IMR-90 (cell line): ENCODE measurements around the gene PRICKLE2. TPM values are rescaled to one million over a fixed set of nuclear protein-coding genes. Genes with fewer than 3 reads are reported as not detected.

Source experiments
- ATAC-seq: fragments of 200-7000 bp; cut with Tn5 transposase; 2 replicates; pipeline ENCODE4 v1.9.1; 2020; ENCODE audit warnings: low read depth, mild to moderate bottlenecking, moderate library complexity
- BruUV-seq: library from RNA; stranded (reverse); fragments of 400-500 nt; replicated peaks from 2 replicates; lab custom pipeline; 2021; lab: Mats Ljungman, UMichigan
- CTCF ChIA-PET: fragments of 300-600 bp; formaldehyde crosslinking; extraction: SDS; loops from one replicate; lab custom pipeline; 2021; ENCODE audit warnings: antibody characterized with exemption; lab: Yijun Ruan, JAX
- POLR2A ChIA-PET: fragments of 300-600 bp; sonication (Branson Sonifier 250); formaldehyde crosslinking; loops from one replicate; lab custom pipeline; 2022; ENCODE audit warnings: antibody characterized with exemption; ENCODE audit not compliant: unreplicated experiment; lab: Charles Lee
- DNase-seq: peaks from one replicate; pipeline ENCODE4 v3.0.0; 2013
- H2AFZ ChIP-seq: replicated peaks from 2 replicates; pipeline ENCODE3; 2013; ENCODE audit warnings: low read length, mild to moderate bottlenecking; ENCODE audit not compliant: poor library complexity
- H2AK5ac ChIP-seq: 2 replicates; pipeline ENCODE4 v1.6.1; 2013; ENCODE audit warnings: low read depth, low read length, inconsistent platforms
- H2AK9ac ChIP-seq: replicated peaks from 2 replicates; pipeline ENCODE3; 2013; ENCODE audit warnings: mild to moderate bottlenecking, low read depth, low read length, moderate library complexity; ENCODE audit not compliant: poor library complexity
- H2BK120ac ChIP-seq: 2 replicates; pipeline ENCODE4 v1.6.1; 2013; ENCODE audit warnings: low read depth, low read length, inconsistent platforms
- H2BK15ac ChIP-seq: 3 replicates; pipeline ENCODE4 v1.6.1; 2013; ENCODE audit warnings: low read depth, low read length, inconsistent platforms
- H2BK20ac ChIP-seq: 2 replicates; pipeline ENCODE4 v1.6.1; 2013; ENCODE audit warnings: low read depth, mild to moderate bottlenecking, inconsistent platforms, low read length, moderate library complexity
- H2BK5ac ChIP-seq: 2 replicates; pipeline ENCODE4 v1.6.1; 2013; ENCODE audit warnings: mild to moderate bottlenecking, low read depth, low read length, inconsistent platforms; ENCODE audit not compliant: poor library complexity, severe bottlenecking
- H3K14ac ChIP-seq: replicated peaks from 2 replicates; pipeline ENCODE4 v1.6.1; 2013; ENCODE audit warnings: low read depth, low read length, inconsistent platforms
- H3K18ac ChIP-seq: 2 replicates; pipeline ENCODE4 v1.6.1; 2013; ENCODE audit warnings: low read depth, low read length, control low read depth
- H3K23ac ChIP-seq: 2 replicates; pipeline ENCODE4 v1.6.1; 2013; ENCODE audit warnings: low read depth, low read length, inconsistent platforms
- H3K27ac ChIP-seq: 2 replicates; pipeline ENCODE4 v1.5.1; 2013; ENCODE audit warnings: mild to moderate bottlenecking, control low read depth, low read length; ENCODE audit not compliant: insufficient read depth
- H3K27me3 ChIP-seq: 2 replicates; pipeline ENCODE4 v1.6.1; 2013; ENCODE audit warnings: low read length; ENCODE audit not compliant: control insufficient read depth, insufficient read depth
- H3K36me3 ChIP-seq: 2 replicates; pipeline ENCODE4 v1.6.1; 2013; ENCODE audit warnings: low read length, mixed read lengths; ENCODE audit not compliant: control insufficient read depth, insufficient read depth
- H3K4ac ChIP-seq: 2 replicates; pipeline ENCODE4 v1.6.1; 2013; ENCODE audit warnings: low read depth, low read length, inconsistent platforms
- H3K4me1 ChIP-seq: 2 replicates; pipeline ENCODE4 v1.6.1; 2013; ENCODE audit warnings: low read length, mixed read lengths; ENCODE audit not compliant: control insufficient read depth, insufficient read depth
- H3K4me2 ChIP-seq: 2 replicates; pipeline ENCODE4 v1.6.1; 2013; ENCODE audit warnings: low read depth, mild to moderate bottlenecking, control low read depth, low read length, moderate library complexity
- H3K4me3 ChIP-seq: 2 replicates; pipeline ENCODE4 v1.5.1; 2013; ENCODE audit warnings: low read depth, mild to moderate bottlenecking, control low read depth, low read length, moderate library complexity; ENCODE audit not compliant: insufficient read depth
- H3K56ac ChIP-seq: 2 replicates; pipeline ENCODE4 v1.6.1; 2013; ENCODE audit warnings: low read length, inconsistent platforms; ENCODE audit not compliant: insufficient read depth; ENCODE audit errors: extremely low read depth
- H3K79me1 ChIP-seq, 2 experiments: 2 replicates each; pipeline ENCODE4 v1.6.1; 2013; ENCODE audit warnings: low read length in 2 of 2, inconsistent platforms in 1 of 2, low read depth in 1 of 2
- H3K9ac ChIP-seq: 2 replicates; pipeline ENCODE4 v1.6.1; 2013; ENCODE audit warnings: low read depth, low read length, control low read depth
- H3K9me1 ChIP-seq: 2 replicates; pipeline ENCODE4 v1.6.1; 2013; ENCODE audit warnings: low read length, inconsistent platforms; ENCODE audit not compliant: insufficient read depth
- H3K9me3 ChIP-seq: 2 replicates; pipeline ENCODE4 v1.6.1; 2013; ENCODE audit warnings: low read length; ENCODE audit not compliant: control insufficient read depth, insufficient read depth
- H4K20me1 ChIP-seq: 2 replicates; pipeline ENCODE4 v1.6.1; 2013; ENCODE audit warnings: low read length, inconsistent platforms; ENCODE audit not compliant: insufficient read depth
- H4K5ac ChIP-seq: 2 replicates; pipeline ENCODE4 v1.6.1; 2013; ENCODE audit warnings: mild to moderate bottlenecking, low read depth, low read length, control low read depth
- H4K8ac ChIP-seq, 2 experiments: 2 replicates each; pipeline ENCODE4 v1.6.1; 2013; ENCODE audit warnings: low read depth in 2 of 2, low read length in 2 of 2, control low read depth in 1 of 2, inconsistent platforms in 1 of 2
- H4K91ac ChIP-seq: 2 replicates; pipeline ENCODE4 v1.6.1; 2013; ENCODE audit warnings: low read depth, low read length, inconsistent platforms; ENCODE audit not compliant: insufficient read depth
- BHLHE40 ChIP-seq: fragments of 150-350 bp; IDR thresholded peaks from 2 replicates; pipeline ENCODE4 v1.6.1; 2016; ENCODE audit warnings: mild to moderate bottlenecking, low read depth, low read length
- CEBPB ChIP-seq: IDR thresholded peaks from 2 replicates; pipeline ENCODE4 v1.6.1; 2012; ENCODE audit warnings: low read depth, low read length, improper control_type of control experiment
- CHD1 ChIP-seq: IDR thresholded peaks from 2 replicates; pipeline ENCODE4 v1.6.1; 2012; ENCODE audit warnings: low read depth, low read length, improper control_type of control experiment
- CTCF ChIP-seq: conservative IDR thresholded peaks from 2 replicates; pipeline ENCODE4 v1.5.1; 2012; ENCODE audit warnings: mild to moderate bottlenecking, low read depth, low read length, improper control_type of control experiment
- FOS ChIP-seq: fragments of 150-350 bp; IDR thresholded peaks from 2 replicates; pipeline ENCODE4 v1.6.1; 2016; ENCODE audit warnings: low read depth, low read length
- MAFK ChIP-seq: IDR thresholded peaks from 2 replicates; pipeline ENCODE4 v1.6.1; 2012; ENCODE audit warnings: low read depth, low read length, improper control_type of control experiment
- NFE2L2 ChIP-seq: fragments of 150-350 bp; IDR thresholded peaks from 2 replicates; pipeline ENCODE4 v1.6.1; 2016; ENCODE audit warnings: low read depth, mild to moderate bottlenecking, low read length
- POLR2A ChIP-seq: IDR thresholded peaks from 2 replicates; pipeline ENCODE4 v1.6.1; 2012; ENCODE audit warnings: mild to moderate bottlenecking, low read depth, low read length
- RAD21 ChIP-seq: IDR thresholded peaks from 2 replicates; pipeline ENCODE4 v1.6.1; 2012; ENCODE audit warnings: low read length, improper control_type of control experiment
- RFX5 ChIP-seq: IDR thresholded peaks from 2 replicates; pipeline ENCODE4 v1.8.0; 2012; ENCODE audit warnings: low read depth, mild to moderate bottlenecking, low read length, moderate library complexity
- USF2 ChIP-seq: fragments of 150-350 bp; IDR thresholded peaks from 2 replicates; pipeline ENCODE4 v1.6.1; 2017; ENCODE audit warnings: mild to moderate bottlenecking, antibody characterized with exemption, low read length, low read depth
- WGBS, 2 experiments: methylation state at CpG; one replicate each; pipeline versions ENCODE4 v1.1.5 to v1.1.7; 2013; ENCODE audit warnings: missing lambda C conversion rate in 2 of 2; ENCODE audit not compliant: insufficient read length in 1 of 2; ENCODE audit errors: extremely low coverage in 2 of 2; 5-methylcytosine and 5-hydroxymethylcytosine counted together
- dilution Hi-C: fragments of 300-500 bp; cut with HindIII; formaldehyde crosslinking; loops from one replicate; pipeline ENCODE4 v1.14.3; 2018; ENCODE audit warnings: low sequenced_read_pairs; ENCODE audit not compliant: unreplicated experiment
- in situ Hi-C: fragments of 300-500 bp; cut with MboI; formaldehyde crosslinking; loops from 3 replicates; pipeline ENCODE4 v1.14.3; 2019; ENCODE audit warnings: low sequenced_read_pairs, inconsistent platforms, mixed read lengths
- intact Hi-C: fragments of 100-400 bp; cut with micrococcal nuclease; formaldehyde crosslinking; loops from 2 replicates; pipeline ENCODE4 v1.10.0; 2022
- polyA plus RNA-seq, 3 experiments: library from polyadenylated mRNA; depleted of rRNA; stranded (reverse); fragments of >200 nt; gene quantifications; 2 replicates each; pipeline ENCODE4 v1.2.3, GENCODE V29; 2012; ENCODE audit warnings: low replicate concordance in 1 of 3
- total RNA-seq: library from RNA; depleted of rRNA; stranded (reverse); fragments of >200 nt; gene quantifications from 2 replicates; pipeline ENCODE4 v1.2.3, GENCODE V29; 2012
- TF ChIP-seq, protein P1 (sequence below): fragments of 150-350 bp; IDR thresholded peaks from 2 replicates; pipeline ENCODE4 v1.6.1; 2016; ENCODE audit warnings: low read depth, mild to moderate bottlenecking, low read length, moderate library complexity, borderline replicate concordance

Gene PRICKLE2
- total and polyA plus RNA-seq, 2 of the 4 experiments (the other 2 are of a cell fraction) = 4.1 to 14.2 TPM

- TF ChIP-seq FOS (no peak), MAFK (no peak), USF2 (no peak), CHD1 (no peak)
These were observed 11.8 kb upstream of the PRICKLE2 start (continued) for GRCh38 chr3:64237083-64237482.

DNA sequence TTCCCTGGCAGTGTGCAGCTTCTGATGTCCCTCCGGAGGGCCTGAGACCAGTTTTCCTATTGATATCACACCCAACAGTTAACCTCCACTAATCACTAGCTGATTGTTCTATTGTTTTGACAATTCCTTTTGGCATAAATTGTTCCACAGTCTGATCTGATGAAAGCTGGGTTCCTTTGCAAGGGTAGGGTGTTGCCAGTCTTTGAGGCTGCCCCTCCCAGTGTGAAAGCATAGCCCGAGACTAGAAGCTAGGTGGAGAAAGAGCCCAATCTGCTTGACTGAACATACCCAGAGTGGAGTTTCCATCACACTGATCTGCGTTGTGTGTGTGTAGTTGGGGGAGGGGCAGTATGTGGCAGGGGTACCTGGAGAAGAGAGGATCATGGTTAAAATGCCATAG lies 10.3 kb upstream of the PRICKLE2 start:
- BruUV-seq = no TSS peak
- in situ Hi-C loops (no loop called here), intact Hi-C loops (loop anchor here (5.0 kb wide), 1 partner anchor 227 kb away; no protein-coding TSS in a partner anchor), dilution Hi-C loops (no loop called here)
- Histone ChIP-seq H3K79me1 (peaks cover 58 to 68% of the 10 kb centered on the region in 2 experiments), H3K9ac (no peak overlapping the region), H3K56ac (no peak overlapping the region), H2AFZ (no peak overlapping the region), H3K9me3 (peaks cover 7% of the 10 kb centered on the region; the same call in 1 of the 2 replicates), H2BK20ac (no peak overlapping the region), H2BK120ac (no peak overlapping the region), H3K27ac (no peak overlapping the region), H2BK15ac (no peak overlapping the region), H3K18ac (no peak overlapping the region), H3K4me3 (no peak overlapping the region), H4K5ac (no peak overlapping the region), H3K4ac (no peak overlapping the region), H4K20me1 (no peaks in the 10 kb centered on the region; the same call in 1 of the 2 replicates), H3K4me1 (peaks cover 8% of the 10 kb centered on the region), H3K36me3 (peaks cover 15% of the 10 kb centered on the region), H4K8ac (no peak overlapping the region), H3K27me3 (no peaks in the 10 kb centered on the region), H4K91ac (no peak overlapping the region), H2BK5ac (no peak overlapping the region), H2AK9ac (no peak overlapping the region), H3K9me1 (peaks cover 16% of the 10 kb centered on the region; the same call in 1 of the 2 replicates), H3K4me2 (no peak overlapping the region), H3K14ac (no peak overlapping the region), H3K23ac (no peak overlapping the region), H2AK5ac (no peak overlapping the region; the same call in 1 of the 2 replicates)
- POLR2A ChIA-PET = no interaction called here
- TF ChIP-seq POLR2A = no peak
- TF ChIP-seq RFX5 = no peak
- no peak for TF ChIP-seq BHLHE40
- TF ChIP-seq FOS = no peak
- no peak for TF ChIP-seq CTCF
- no peak for TF ChIP-seq MAFK
- TF ChIP-seq USF2 = no peak
- no peak for TF ChIP-seq RAD21
- no peak for TF ChIP-seq CEBPB
- TF ChIP-seq, protein P1, sequence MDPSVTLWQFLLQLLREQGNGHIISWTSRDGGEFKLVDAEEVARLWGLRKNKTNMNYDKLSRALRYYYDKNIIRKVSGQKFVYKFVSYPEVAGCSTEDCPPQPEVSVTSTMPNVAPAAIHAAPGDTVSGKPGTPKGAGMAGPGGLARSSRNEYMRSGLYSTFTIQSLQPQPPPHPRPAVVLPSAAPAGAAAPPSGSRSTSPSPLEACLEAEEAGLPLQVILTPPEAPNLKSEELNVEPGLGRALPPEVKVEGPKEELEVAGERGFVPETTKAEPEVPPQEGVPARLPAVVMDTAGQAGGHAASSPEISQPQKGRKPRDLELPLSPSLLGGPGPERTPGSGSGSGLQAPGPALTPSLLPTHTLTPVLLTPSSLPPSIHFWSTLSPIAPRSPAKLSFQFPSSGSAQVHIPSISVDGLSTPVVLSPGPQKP = no peak
- TF ChIP-seq NFE2L2 = no peak
- WGBS, 2 experiments = no CpG with 5 or more reads among the region's 3 CpGs
- DNase-seq (no peak), ATAC-seq (no peak)
- CTCF ChIA-PET = interaction anchor here (0.6 kb wide), 1 partner anchor 8 kb away, joined by 3 read pairs; no protein-coding TSS in a partner anchor
